Neuronal stem cell (in vitro differentiated cells): ENCODE data around the gene CENPC. TPM values are rescaled to one million over a fixed set of nuclear protein-coding genes. Genes with fewer than 3 reads are reported as not detected.
A peak's percentile ranks its signal among the peaks of the same experiment; 100 is the strongest.

Experiments
- DNase-seq: peaks from one replicate; pipeline ENCODE4 v3.0.0-alpha.2; 2013; ENCODE audit warnings: low spot score
- H2AFZ ChIP-seq: one replicate; pipeline ENCODE4 v1.6.1; 2013; ENCODE audit warnings: mild to moderate bottlenecking, low read length, inconsistent platforms
- H2AK5ac ChIP-seq: 2 replicates; pipeline ENCODE4 v1.6.1; 2013; ENCODE audit warnings: low read depth, mild to moderate bottlenecking, inconsistent platforms, low read length, moderate library complexity, mixed read lengths
- H2BK120ac ChIP-seq: 2 replicates; pipeline ENCODE4 v1.6.1; 2013; ENCODE audit warnings: low read depth, mild to moderate bottlenecking, inconsistent platforms, low read length, moderate library complexity, mixed read lengths
- H2BK12ac ChIP-seq: one replicate; pipeline ENCODE4 v1.6.1; 2013; ENCODE audit warnings: low read length, inconsistent platforms
- H2BK15ac ChIP-seq: 2 replicates; pipeline ENCODE4 v1.6.1; 2013; ENCODE audit warnings: mild to moderate bottlenecking, low read length, inconsistent platforms, mixed read lengths
- H2BK5ac ChIP-seq: one replicate; pipeline ENCODE4 v1.6.1; 2013; ENCODE audit warnings: inconsistent platforms, mild to moderate bottlenecking, low read length, moderate library complexity
- H3K14ac ChIP-seq: one replicate; pipeline ENCODE4 v1.6.1; 2013; ENCODE audit warnings: low read length, inconsistent platforms
- H3K18ac ChIP-seq: 2 replicates; pipeline ENCODE4 v1.6.1; 2013; ENCODE audit warnings: low read length, inconsistent platforms
- H3K23ac ChIP-seq: 2 replicates; pipeline ENCODE4 v1.6.1; 2013; ENCODE audit warnings: low read depth, mild to moderate bottlenecking, mixed read lengths, low read length, inconsistent platforms; ENCODE audit not compliant: poor library complexity
- H3K27ac ChIP-seq: replicated peaks from 3 replicates; pipeline ENCODE4 v1.5.1; 2013; ENCODE audit warnings: low read length, inconsistent platforms
- H3K27me3 ChIP-seq, 3 experiments: 2 replicates each; pipeline ENCODE4 v1.6.1; 2013; ENCODE audit warnings: low read length in 3 of 3, mild to moderate bottlenecking in 2 of 3, inconsistent platforms in 1 of 3, low read depth in 1 of 3, mixed read lengths in 1 of 3, moderate library complexity in 1 of 3; ENCODE audit not compliant: control insufficient read depth in 3 of 3, insufficient read depth in 3 of 3
- H3K36me3 ChIP-seq, 2 donors: replicated peaks in 1 of 2; 2 replicates each; pipeline ENCODE4 v1.6.1; 2013; ENCODE audit warnings: low read length in 2 of 2; ENCODE audit not compliant: control insufficient read depth in 2 of 2, insufficient read depth in 2 of 2
- H3K4ac ChIP-seq: 2 replicates; pipeline ENCODE4 v1.6.1; 2013; ENCODE audit warnings: inconsistent platforms, mild to moderate bottlenecking, low read length, moderate library complexity
- H3K4me1 ChIP-seq, 2 donors: 1 replicate in 1 of 2; 2 replicates in 1 of 2; pipeline ENCODE4 v1.6.1; 2013; ENCODE audit warnings: low read length in 2 of 2, low read depth in 1 of 2; ENCODE audit not compliant: control insufficient read depth in 2 of 2, insufficient read depth in 1 of 2
- H3K4me2 ChIP-seq: one replicate; pipeline ENCODE4 v1.6.1; 2013; ENCODE audit warnings: mild to moderate bottlenecking, low read length, inconsistent platforms; ENCODE audit not compliant: insufficient read depth, poor library complexity, severe bottlenecking
- H3K4me3 ChIP-seq, 2 donors: 2 replicates each; pipeline ENCODE4 v1.5.1; 2013; ENCODE audit warnings: low read length in 2 of 2, mild to moderate bottlenecking in 2 of 2, inconsistent platforms in 1 of 2, moderate library complexity in 1 of 2
- H3K79me1 ChIP-seq: one replicate; pipeline ENCODE4 v1.6.1; 2013; ENCODE audit warnings: low read depth, mild to moderate bottlenecking, inconsistent platforms, low read length, moderate library complexity
- H3K9ac ChIP-seq: one replicate; pipeline ENCODE4 v1.6.1; 2013; ENCODE audit warnings: mild to moderate bottlenecking, low read depth, low read length, inconsistent platforms; ENCODE audit not compliant: poor library complexity
- H3K9me3 ChIP-seq, 2 donors: replicated peaks in 1 of 2; 2 replicates each; pipeline versions ENCODE3 to v1.6.1; 2013; ENCODE audit warnings: low read length in 2 of 2, mild to moderate bottlenecking in 2 of 2, inconsistent platforms in 1 of 2, low read depth in 1 of 2, mixed read lengths in 1 of 2, moderate library complexity in 1 of 2; ENCODE audit not compliant: control insufficient read depth in 2 of 2, insufficient read depth in 1 of 2
- H4K8ac ChIP-seq: one replicate; pipeline ENCODE4 v1.6.1; 2013; ENCODE audit warnings: low read depth, mild to moderate bottlenecking, inconsistent platforms, low read length, moderate library complexity
- H4K91ac ChIP-seq: one replicate; pipeline ENCODE4 v1.6.1; 2013; ENCODE audit warnings: low read length, low read depth, mild to moderate bottlenecking, inconsistent platforms; ENCODE audit not compliant: poor library complexity
- WGBS, 2 donors: extraction: QIAGEN DNeasy Blood & Tissue Kit; methylation state at CpG; one replicate each; pipeline ENCODE4 v1.1.7; 2013; ENCODE audit warnings: missing lambda C conversion rate in 2 of 2, mixed read lengths in 1 of 2; ENCODE audit not compliant: insufficient read length in 2 of 2, insufficient replicate concordance in 1 of 2; ENCODE audit errors: extremely low coverage in 2 of 2; 5-methylcytosine and 5-hydroxymethylcytosine counted together
- polyA plus RNA-seq, 2 experiments: library from polyadenylated mRNA; stranded (reverse); fragments of 200-250 nt; gene quantifications; one replicate each; pipeline ENCODE4 v1.2.3, GENCODE V29; 2013

Gene CENPC
- polyA plus RNA-seq (2013, experiment 1 of 2): 23.0 TPM
- polyA plus RNA-seq (2013, experiment 2 of 2): 21.7 TPM

GRCh38 chr4:67545199-67546003 is at the start of gene CENPC:
Gene CENPC, minus strand, starts transcription at chr4:67545503. Its CDS starts 148 bp downstream, at chr4:67545355.
- H4K8ac ChIP-seq: no peak within 1 kb of the TSS
- H3K4me3 ChIP-seq: peak within 1 kb of the TSS; percentile 68 to 94
- peak within 1 kb of the TSS; percentile 98 for H3K9ac ChIP-seq
- H2BK15ac ChIP-seq: peak within 1 kb of the TSS; percentile 81
- peak; percentile 93 for DNase-seq
- H3K4me2 ChIP-seq: peak within 1 kb of the TSS; percentile 41
- H2AK5ac ChIP-seq: peak within 1 kb of the TSS; percentile 21
- H3K4ac ChIP-seq: no peak within 1 kb of the TSS
- no peak within 1 kb of the TSS for H4K91ac ChIP-seq
- H3K14ac ChIP-seq: peak within 1 kb of the TSS; percentile 89
- WGBS, 2 donors: no CpG with 5 or more reads among the region's 53 CpGs
- peaks cover 2 to 37% of the 10 kb centered on the region in 2 donors for H3K36me3 ChIP-seq
- peak within 1 kb of the TSS; percentile 93 for H2BK5ac ChIP-seq
- H3K9me3 ChIP-seq: no peaks in the 10 kb centered on the region
- peak within 1 kb of the TSS; percentile 88 for H3K27ac ChIP-seq
- peak within 1 kb of the TSS; percentile 85 for H3K23ac ChIP-seq
- H2AFZ ChIP-seq: peak within 1 kb of the TSS; percentile 90
- peak within 1 kb of the TSS; percentile 98 for H3K18ac ChIP-seq
- H3K79me1 ChIP-seq: no peaks in the 10 kb centered on the region
- peaks cover 0 to 3% of the 10 kb centered on the region in 2 donors for H3K4me1 ChIP-seq
- H3K27me3 ChIP-seq: no peaks in the 10 kb centered on the region
- H2BK120ac ChIP-seq: peak within 1 kb of the TSS; percentile 81
- no peak within 1 kb of the TSS for H2BK12ac ChIP-seq

- WGBS, 2 donors: 100% methylated on average over 1 of the region's 2 CpGs; no CpG with 5 or more reads in 1 of the 2 donors
- H3K23ac ChIP-seq: no peak overlapping the region
- H3K27ac ChIP-seq: no peak overlapping the region
- H3K9ac ChIP-seq: no peak overlapping the region
- H3K27me3 ChIP-seq: no peaks in the 10 kb centered on the region
- H4K8ac ChIP-seq: no peak overlapping the region
- peak overlapping the region; percentile 21 for H2AFZ ChIP-seq
- H3K36me3 ChIP-seq: no peaks in the 10 kb centered on the region
- no peaks in the 10 kb centered on the region for H3K79me1 ChIP-seq
- H3K14ac ChIP-seq: no peak overlapping the region
- no peak overlapping the region for H2AK5ac ChIP-seq
- no peak overlapping the region for H3K18ac ChIP-seq
- H2BK12ac ChIP-seq: no peak overlapping the region
- DNase-seq: no peak
- no peak overlapping the region for H4K91ac ChIP-seq
- H3K9me3 ChIP-seq: no peaks in the 10 kb centered on the region
- no peak overlapping the region for H3K4me3 ChIP-seq
- no peak overlapping the region for H2BK5ac ChIP-seq
- no peak overlapping the region for H3K4me2 ChIP-seq
- no peak overlapping the region for H2BK120ac ChIP-seq
- H3K4ac ChIP-seq: no peak overlapping the region
- H3K4me1 ChIP-seq: no peaks in the 10 kb centered on the region
- no peak overlapping the region for H2BK15ac ChIP-seq
Observed at GRCh38 chr4:67593741-67594175, 48.5 kb upstream of the CENPC start.

GRCh38 chr4:67587156-67587555 is 41.9 kb upstream of the CENPC start:
- Histone ChIP-seq H4K91ac (no peak overlapping the region), H3K27ac (no peak overlapping the region), H2BK15ac (no peak overlapping the region), H2BK12ac (no peak overlapping the region), H3K4me1 (no peaks in the 10 kb centered on the region), H3K14ac (no peak overlapping the region), H3K36me3 (no peaks in the 10 kb centered on the region), H3K27me3 (no peaks in the 10 kb centered on the region), H3K4ac (no peak overlapping the region), H3K18ac (no peak overlapping the region), H3K4me3 (no peak overlapping the region), H2BK120ac (no peak overlapping the region), H4K8ac (no peak overlapping the region), H3K23ac (no peak overlapping the region), H3K9ac (no peak overlapping the region), H3K4me2 (no peak overlapping the region), H3K9me3 (no peaks in the 10 kb centered on the region), H2AFZ (no peak overlapping the region), H2BK5ac (no peak overlapping the region), H3K79me1 (no peaks in the 10 kb centered on the region), H2AK5ac (no peak overlapping the region)
- WGBS, 2 donors: no CpG with 5 or more reads among the region's 3 CpGs
- DNase-seq: no peak

GRCh38 chr4:67584496-67584895 is 39.2 kb upstream of the CENPC start:
- Histone ChIP-seq H3K79me1 (no peaks in the 10 kb centered on the region), H3K18ac (no peak overlapping the region), H3K4me1 (no peaks in the 10 kb centered on the region), H3K4me3 (no peak overlapping the region), H3K4me2 (no peak overlapping the region), H2BK12ac (no peak overlapping the region), H3K36me3 (no peaks in the 10 kb centered on the region), H3K4ac (no peak overlapping the region), H2BK15ac (no peak overlapping the region), H2BK120ac (no peak overlapping the region), H3K27ac (no peak overlapping the region), H4K8ac (no peak overlapping the region), H2BK5ac (no peak overlapping the region), H4K91ac (no peak overlapping the region), H3K27me3 (no peaks in the 10 kb centered on the region), H2AFZ (no peak overlapping the region), H3K9me3 (no peaks in the 10 kb centered on the region), H2AK5ac (no peak overlapping the region), H3K14ac (no peak overlapping the region), H3K9ac (no peak overlapping the region), H3K23ac (no peak overlapping the region)
- no peak for DNase-seq
